Measurements from ENCODE around the gene PTX3.

Gene PTX3

GRCh38 chr3:157423337-157423736, 13.3 kb upstream of the PTX3 start:
- DNase-seq (ENCODE audit: low read depth) = no peak

- no peak for DNase-seq (ENCODE audit: low read depth)
Observed at GRCh38 chr3:157427901-157428300, 8.7 kb upstream of the PTX3 start.

- DNase-seq (ENCODE audit: low read depth) = no peak
Observed at GRCh38 chr3:157428853-157429252, 7.8 kb upstream of the PTX3 start.

GRCh38 chr3:157429708-157430107, 6.9 kb upstream of the PTX3 start:
- no peak for DNase-seq (ENCODE audit: low read depth)

GRCh38 chr3:157438194-157438730, 1.6 kb downstream of the PTX3 start:
- no peak for DNase-seq (ENCODE audit: low read depth)

- no peak for DNase-seq (ENCODE audit: low read depth)
Observed at GRCh38 chr3:157441102-157441624, 4.5 kb downstream of the PTX3 start.

- no peak for DNase-seq (ENCODE audit: low read depth)
Observed at GRCh38 chr3:157442729-157443128, 6.1 kb downstream of the PTX3 start.

GRCh38 chr3:157443905-157444796, 7.5 kb downstream of the PTX3 start:
- DNase-seq (ENCODE audit: low read depth) = no peak

- DNase-seq (ENCODE audit: low read depth) = no peak
Observed at GRCh38 chr3:157444797-157445184, 8.1 kb downstream of the PTX3 start.

GRCh38 chr3:157445857-157446256, 9.2 kb downstream of the PTX3 start:
- no peak for DNase-seq (ENCODE audit: low read depth)

- no peak for DNase-seq (ENCODE audit: low read depth)
Observed at GRCh38 chr3:157447026-157447694, 10.5 kb downstream of the PTX3 start.

GRCh38 chr3:157452097-157452496, 15.4 kb downstream of the PTX3 start:
- no peak for DNase-seq (ENCODE audit: low read depth)

GRCh38 chr3:157453824-157454223, 17.2 kb downstream of the PTX3 start:
- no peak for DNase-seq (ENCODE audit: low read depth)

- DNase-seq (ENCODE audit: low read depth) = no peak
Observed at GRCh38 chr3:157459706-157460105, 23.1 kb downstream of the PTX3 start.

- no peak for DNase-seq (ENCODE audit: low read depth)
Observed at GRCh38 chr3:157460253-157460652, 23.6 kb downstream of the PTX3 start.

- no peak for DNase-seq (ENCODE audit: low read depth)
Observed at GRCh38 chr3:157463816-157464215, 27.2 kb downstream of the PTX3 start.

GRCh38 chr3:157464321-157464720, 27.7 kb downstream of the PTX3 start:
- DNase-seq (ENCODE audit: low read depth) = no peak

GRCh38 chr3:157465741-157466140, 29.1 kb downstream of the PTX3 start:
- DNase-seq (ENCODE audit: low read depth) = no peak

- DNase-seq (ENCODE audit: low read depth) = no peak
Observed at GRCh38 chr3:157467200-157467599, 30.6 kb downstream of the PTX3 start.

- DNase-seq (ENCODE audit: low read depth) = no peak
Observed at GRCh38 chr3:157469561-157470294, 33.1 kb downstream of the PTX3 start.

GRCh38 chr3:157471064-157471463, 34.4 kb downstream of the PTX3 start:
- no peak for DNase-seq (ENCODE audit: low read depth)

GRCh38 chr3:157472648-157473047, 36.0 kb downstream of the PTX3 start:
- no peak for DNase-seq (ENCODE audit: low read depth)

Measured in stimulated activated CD8-positive, alpha-beta memory T cell treated with anti-CD3 and anti-CD28 coated beads, Interleukin-12 subunit alpha, Interleukin-12 subunit beta, amount 100 ng/mL, for 4 hours (primary cell).